Esophagus squamous epithelium (tissue), 4 donors: ENCODE measurements around the gene EIF2B5.

Experiments used
- POLR2A ChIP-seq, 4 donors: fragments of 450-650 bp; IDR thresholded peaks; one replicate each; pipeline ENCODE4 v1.6.1; 2017; ENCODE audit warnings: antibody characterized with exemption in 4 of 4, mild to moderate bottlenecking in 4 of 4, moderate library complexity in 3 of 4
- TF ChIP-seq, protein P1 (sequence below), 6 experiments: fragments of 450-650 bp in 4 of 6; fragments of 200-600 bp in 2 of 6; sonication (generic) in 2 of 6; IDR thresholded peaks; one replicate each; pipeline ENCODE4 v1.5.1; 2016 to 2019; ENCODE audit warnings: antibody characterized with exemption in 6 of 6, mild to moderate bottlenecking in 4 of 6, moderate library complexity in 4 of 6

DNA sequence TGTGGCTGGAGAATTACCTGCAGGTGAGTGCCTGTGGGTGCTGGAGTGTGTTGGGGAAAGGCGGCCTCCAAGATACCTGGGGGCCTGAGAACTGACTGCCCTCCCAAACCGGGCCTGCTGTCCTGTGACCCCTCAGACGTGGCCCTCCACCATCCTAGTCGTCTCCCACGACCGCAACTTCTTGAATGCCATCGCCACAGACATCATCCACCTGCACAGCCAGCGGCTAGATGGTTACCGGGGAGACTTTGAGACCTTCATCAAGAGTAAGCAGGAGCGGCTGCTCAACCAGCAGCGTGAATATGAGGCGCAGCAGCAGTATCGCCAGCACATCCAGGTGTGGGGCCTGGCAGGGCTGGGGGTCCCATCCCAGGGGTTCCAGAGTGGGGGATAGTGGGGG is 54.3 kb downstream of the EIF2B5 start:
- TF ChIP-seq, protein P1, sequence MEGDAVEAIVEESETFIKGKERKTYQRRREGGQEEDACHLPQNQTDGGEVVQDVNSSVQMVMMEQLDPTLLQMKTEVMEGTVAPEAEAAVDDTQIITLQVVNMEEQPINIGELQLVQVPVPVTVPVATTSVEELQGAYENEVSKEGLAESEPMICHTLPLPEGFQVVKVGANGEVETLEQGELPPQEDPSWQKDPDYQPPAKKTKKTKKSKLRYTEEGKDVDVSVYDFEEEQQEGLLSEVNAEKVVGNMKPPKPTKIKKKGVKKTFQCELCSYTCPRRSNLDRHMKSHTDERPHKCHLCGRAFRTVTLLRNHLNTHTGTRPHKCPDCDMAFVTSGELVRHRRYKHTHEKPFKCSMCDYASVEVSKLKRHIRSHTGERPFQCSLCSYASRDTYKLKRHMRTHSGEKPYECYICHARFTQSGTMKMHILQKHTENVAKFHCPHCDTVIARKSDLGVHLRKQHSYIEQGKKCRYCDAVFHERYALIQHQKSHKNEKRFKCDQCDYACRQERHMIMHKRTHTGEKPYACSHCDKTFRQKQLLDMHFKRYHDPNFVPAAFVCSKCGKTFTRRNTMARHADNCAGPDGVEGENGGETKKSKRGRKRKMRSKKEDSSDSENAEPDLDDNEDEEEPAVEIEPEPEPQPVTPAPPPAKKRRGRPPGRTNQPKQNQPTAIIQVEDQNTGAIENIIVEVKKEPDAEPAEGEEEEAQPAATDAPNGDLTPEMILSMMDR (IDR thresholded peaks at IDR 0.05) = no peak
- no peak for TF ChIP-seq POLR2A (IDR thresholded peaks at IDR 0.05)
